Activated CD8-positive, alpha-beta memory T cell treated with anti-CD3 and anti-CD28 coated beads for 24 hours (primary cell): Measurements from ENCODE around the gene SEMA3G.

Experiments
- DNase-seq: peaks from one replicate; pipeline ENCODE4 v3.0.0-alpha.2; 2020

Gene SEMA3G

GRCh38 chr3:52479037-52479876 is 34.4 kb upstream of the SEMA3G start:
- DNase-seq = no peak

- no peak for DNase-seq
These were observed 32.8 kb upstream of the SEMA3G start for GRCh38 chr3:52477796-52478095.

GRCh38 chr3:52477076-52477795 is 32.3 kb upstream of the SEMA3G start:
- no peak for DNase-seq

- DNase-seq = no peak
These were observed 28.1 kb upstream of the SEMA3G start for GRCh38 chr3:52473026-52473425.

GRCh38 chr3:52472239-52473000 is 27.5 kb upstream of the SEMA3G start:
- DNase-seq = no peak

- peak; percentile 68 for DNase-seq
These were observed 26.7 kb upstream of the SEMA3G start for GRCh38 chr3:52471371-52472238.

GRCh38 chr3:52470920-52471319 is 26.0 kb upstream of the SEMA3G start:
- no peak for DNase-seq

GRCh38 chr3:52469001-52469400 is 24.1 kb upstream of the SEMA3G start:
- DNase-seq = no peak

- no peak for DNase-seq
These were observed 23.4 kb upstream of the SEMA3G start for GRCh38 chr3:52468336-52468735.

- no peak for DNase-seq
These were observed 18.5 kb upstream of the SEMA3G start for GRCh38 chr3:52463416-52463815.

- DNase-seq = no peak
These were observed 17.0 kb upstream of the SEMA3G start for GRCh38 chr3:52461874-52462273.

- DNase-seq = no peak
These were observed 14.1 kb upstream of the SEMA3G start for GRCh38 chr3:52458770-52459545.

- no peak for DNase-seq
These were observed 13.3 kb upstream of the SEMA3G start for GRCh38 chr3:52458031-52458760.

GRCh38 chr3:52456800-52457183 is 11.9 kb upstream of the SEMA3G start:
- no peak for DNase-seq

- peak; percentile 68 for DNase-seq
These were observed 11.4 kb upstream of the SEMA3G start for GRCh38 chr3:52456169-52456799.

- peak; percentile 99 for DNase-seq
These were observed 10.6 kb upstream of the SEMA3G start, which contains the start of gene NISCH for GRCh38 chr3:52455283-52456168. Gene NISCH (plus strand): TSS chr3:52455604. CDS start chr3:52455642, 38 bp downstream.

- DNase-seq = no peak
These were observed 10.0 kb upstream of the SEMA3G start for GRCh38 chr3:52454938-52455282.

- DNase-seq = peak; percentile 73
These were observed 9.5 kb upstream of the SEMA3G start for GRCh38 chr3:52454250-52454937.
